22Rv1 (cell line): ENCODE results near the gene DPAGT1.

Experiments
- ZFX ChIP-seq: fragments of 450-650 bp; IDR thresholded peaks from 2 replicates; pipeline ENCODE4 v1.6.1; 2017; ENCODE audit warnings: antibody characterized with exemption, borderline replicate concordance
- TF ChIP-seq, protein P1 (sequence below): fragments of 450-650 bp; IDR thresholded peaks from 2 replicates; pipeline ENCODE4 v1.5.1; 2017; ENCODE audit warnings: mild to moderate bottlenecking

DNA sequence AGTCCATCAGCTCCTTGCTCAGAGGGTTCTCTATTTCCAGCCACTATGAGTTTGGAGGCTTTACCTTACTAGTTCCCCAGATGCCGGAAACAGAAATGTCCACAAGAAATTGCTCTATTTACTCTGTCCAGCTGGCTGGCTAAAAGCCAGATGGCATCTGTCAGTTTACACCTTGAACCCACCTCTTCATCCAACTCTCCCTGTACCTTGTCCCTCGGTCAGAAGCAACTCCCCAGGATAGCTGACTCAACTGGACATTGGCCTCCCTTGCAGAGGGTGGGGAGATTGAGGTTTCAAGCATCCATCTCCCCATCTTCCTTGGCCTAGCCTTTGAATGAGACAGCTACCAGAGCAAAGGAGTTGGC is 7.2 kb upstream of the DPAGT1 start:
- TF ChIP-seq, protein P1, sequence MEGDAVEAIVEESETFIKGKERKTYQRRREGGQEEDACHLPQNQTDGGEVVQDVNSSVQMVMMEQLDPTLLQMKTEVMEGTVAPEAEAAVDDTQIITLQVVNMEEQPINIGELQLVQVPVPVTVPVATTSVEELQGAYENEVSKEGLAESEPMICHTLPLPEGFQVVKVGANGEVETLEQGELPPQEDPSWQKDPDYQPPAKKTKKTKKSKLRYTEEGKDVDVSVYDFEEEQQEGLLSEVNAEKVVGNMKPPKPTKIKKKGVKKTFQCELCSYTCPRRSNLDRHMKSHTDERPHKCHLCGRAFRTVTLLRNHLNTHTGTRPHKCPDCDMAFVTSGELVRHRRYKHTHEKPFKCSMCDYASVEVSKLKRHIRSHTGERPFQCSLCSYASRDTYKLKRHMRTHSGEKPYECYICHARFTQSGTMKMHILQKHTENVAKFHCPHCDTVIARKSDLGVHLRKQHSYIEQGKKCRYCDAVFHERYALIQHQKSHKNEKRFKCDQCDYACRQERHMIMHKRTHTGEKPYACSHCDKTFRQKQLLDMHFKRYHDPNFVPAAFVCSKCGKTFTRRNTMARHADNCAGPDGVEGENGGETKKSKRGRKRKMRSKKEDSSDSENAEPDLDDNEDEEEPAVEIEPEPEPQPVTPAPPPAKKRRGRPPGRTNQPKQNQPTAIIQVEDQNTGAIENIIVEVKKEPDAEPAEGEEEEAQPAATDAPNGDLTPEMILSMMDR: no peak
- no peak for TF ChIP-seq ZFX
